ENCODE measurements around the gene STAT6.
A peak's percentile ranks its signal among the peaks of the same experiment; 100 is the strongest.
"Not testable (repeated sequence)": the region's sequence is repeated elsewhere in the genome, so short reads cannot be mapped to it uniquely, and the experiment has no call there.

The STAT6 gene

DNA sequence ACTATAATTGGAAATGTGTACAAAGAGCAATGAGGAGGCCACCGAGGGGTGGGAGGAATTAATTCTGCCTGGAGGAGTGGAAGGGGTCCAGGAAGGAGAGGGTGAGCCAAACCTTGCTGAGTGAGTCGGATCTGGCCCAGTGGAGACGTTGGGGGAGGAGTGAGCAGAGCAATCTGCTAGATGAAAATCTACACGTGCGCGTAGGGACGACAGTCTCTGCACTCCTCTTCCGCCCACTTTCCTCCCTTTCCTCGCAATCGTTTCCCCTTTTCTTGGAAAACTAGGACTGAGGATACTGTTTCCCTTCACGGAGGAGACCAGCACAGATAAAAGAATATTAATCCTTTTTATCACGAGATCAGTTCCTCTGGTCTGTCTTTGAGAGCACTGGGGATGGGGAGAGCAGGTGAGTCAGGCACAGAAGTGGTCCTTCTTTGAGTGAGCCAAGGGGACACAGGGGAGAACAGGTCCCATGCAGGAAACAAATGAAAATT, 25.1 kb downstream of the STAT6 start:
- DNase-seq = no peak

DNA sequence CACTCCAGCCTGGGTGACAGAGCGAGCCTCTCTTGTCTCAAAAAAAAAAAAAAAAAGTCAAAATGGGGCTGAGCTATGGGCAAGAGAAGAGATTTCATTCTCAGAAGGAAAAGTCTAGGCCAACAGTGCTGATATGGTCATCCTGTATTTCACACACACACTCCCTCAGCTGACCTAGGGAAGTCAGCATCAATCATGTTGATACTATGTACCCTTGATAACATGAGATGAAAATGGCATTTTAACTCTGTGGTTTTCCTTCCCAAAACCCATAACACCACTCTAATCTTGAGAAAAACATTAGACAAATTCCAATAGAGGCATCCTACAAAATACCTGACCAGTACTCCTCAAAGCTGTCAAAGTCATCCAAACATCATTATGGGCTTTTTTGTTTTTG, 30.3 kb downstream of the STAT6 start:
- no peak for DNase-seq

DNA sequence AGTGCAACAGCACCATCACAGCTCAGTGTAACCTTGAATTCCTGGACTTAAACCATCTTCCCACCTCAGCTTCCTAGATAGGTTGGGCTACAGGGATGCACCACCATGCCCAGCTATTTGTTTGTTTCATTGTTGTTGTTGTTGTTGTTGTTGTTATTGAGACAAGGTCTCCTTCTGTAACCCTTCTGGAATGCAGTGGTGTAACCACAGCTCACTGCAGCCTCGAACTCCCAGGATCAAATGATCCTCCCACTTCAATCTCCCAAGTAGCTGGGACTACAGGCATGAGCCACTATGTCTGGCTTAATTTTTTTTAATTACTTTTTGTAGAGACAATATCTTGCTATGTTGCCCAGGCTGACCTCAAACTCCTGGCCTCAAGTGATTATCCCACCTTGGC, 31.3 kb downstream of the STAT6 start:
- no peak for DNase-seq

DNA sequence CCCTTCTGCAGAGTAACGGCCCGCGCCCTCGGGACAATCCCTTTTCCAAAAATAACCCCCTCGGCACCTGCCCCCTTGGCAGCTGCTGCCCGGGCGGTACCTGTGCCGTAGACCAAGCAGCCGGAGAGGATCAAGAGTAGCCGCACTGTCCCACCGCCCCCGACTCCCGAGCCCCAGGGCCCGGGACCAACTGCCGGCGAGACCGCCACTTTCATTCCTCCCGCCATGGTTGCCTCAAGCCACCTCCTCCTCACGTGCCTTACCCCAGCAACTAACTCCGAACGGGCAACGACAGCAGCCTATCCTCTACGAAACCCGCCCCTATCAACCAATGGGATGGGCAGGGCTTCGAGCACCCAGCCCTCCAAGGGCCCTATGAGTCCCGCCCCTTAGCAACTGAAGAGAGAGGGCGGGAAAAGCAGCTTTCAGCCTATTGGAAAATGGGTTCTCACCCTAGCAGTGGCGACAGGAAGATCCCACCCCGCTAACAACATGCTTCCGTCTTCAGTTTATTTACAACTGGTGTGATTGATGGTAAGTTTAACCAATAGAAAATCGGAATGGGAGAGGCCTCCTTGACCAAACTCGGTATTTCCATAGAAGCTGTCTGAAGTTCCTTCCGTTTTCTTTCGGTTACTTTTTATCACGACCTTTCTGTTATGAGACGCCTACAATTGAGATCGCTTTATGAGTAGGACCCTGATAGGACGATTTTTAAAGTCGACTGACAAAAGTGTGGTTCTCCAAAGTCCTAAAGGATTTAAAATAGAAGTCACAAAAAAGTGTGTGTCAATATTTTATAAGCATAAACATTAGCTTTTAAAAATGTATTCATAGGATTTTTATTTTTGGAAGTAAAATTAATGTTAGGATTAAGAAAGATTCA, 32.4 kb downstream of the STAT6 start, which contains the start of gene NEMP1:
TSS of gene NEMP1 (minus strand) at position 273 of the 886 bp plus-strand sequence. CDS start at position 227, 46 bp downstream.
- peak; percentile 87 for DNase-seq

DNA sequence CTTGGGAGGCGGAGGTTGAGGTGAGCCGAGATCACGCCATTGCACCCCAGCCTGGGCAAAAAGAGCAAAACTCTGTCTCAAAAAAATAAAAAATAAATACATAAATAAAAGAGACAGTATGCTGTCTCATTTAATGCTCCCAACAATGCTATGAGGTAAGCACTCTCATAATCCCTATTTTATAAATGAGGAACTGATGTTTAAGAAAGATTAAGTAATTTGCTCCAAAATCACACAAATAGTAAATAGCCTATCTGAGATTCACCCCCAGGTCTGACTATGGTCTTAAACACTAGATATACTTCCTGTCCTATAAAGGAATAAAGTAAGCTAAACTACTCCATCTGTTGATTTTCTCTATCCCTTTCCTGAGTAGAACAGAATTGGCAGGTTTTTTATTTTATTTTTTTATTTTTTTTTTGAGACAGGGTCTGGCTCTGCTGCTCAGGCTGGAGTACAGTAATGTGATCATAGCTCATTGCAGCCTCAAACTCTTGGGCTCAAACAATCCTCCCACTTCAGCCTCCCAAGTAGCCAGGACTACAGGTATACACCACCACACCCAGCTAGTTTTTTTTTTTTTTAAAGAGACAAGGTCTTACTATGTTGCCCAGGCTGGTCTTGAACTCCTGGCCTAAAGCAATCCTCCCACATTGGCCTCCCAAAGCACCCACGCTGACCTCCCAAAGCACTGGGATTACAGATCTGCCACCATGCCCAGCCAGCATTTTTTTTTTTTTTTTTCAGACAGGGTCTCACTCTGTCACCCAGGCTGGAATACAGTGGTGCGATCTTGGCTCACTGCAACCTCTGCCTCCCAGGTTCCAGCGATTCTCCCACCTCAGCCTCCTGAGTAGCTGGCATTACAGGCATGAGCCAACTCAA, 37.4 kb downstream of the STAT6 start:
- not testable (repeated sequence) for DNase-seq

DNA sequence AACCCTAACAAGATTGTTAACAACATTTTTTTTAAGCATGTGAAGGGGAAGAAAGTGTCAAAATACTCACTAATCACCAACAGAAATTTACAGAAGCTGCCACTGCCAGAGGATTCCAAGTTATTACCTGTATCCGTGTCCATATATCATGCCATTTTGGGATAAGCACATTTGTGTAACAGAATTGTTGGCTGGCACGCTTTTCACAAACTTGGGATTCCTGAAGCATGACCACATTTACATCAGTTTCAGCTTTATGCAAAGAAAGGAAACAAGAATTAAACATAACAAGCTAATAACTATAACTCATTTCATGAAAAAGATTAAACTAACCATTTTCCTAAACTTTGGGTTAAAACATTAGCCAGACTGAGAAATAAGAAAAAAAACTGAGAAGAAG, 38.5 kb downstream of the STAT6 start:
- DNase-seq = no peak

DNA sequence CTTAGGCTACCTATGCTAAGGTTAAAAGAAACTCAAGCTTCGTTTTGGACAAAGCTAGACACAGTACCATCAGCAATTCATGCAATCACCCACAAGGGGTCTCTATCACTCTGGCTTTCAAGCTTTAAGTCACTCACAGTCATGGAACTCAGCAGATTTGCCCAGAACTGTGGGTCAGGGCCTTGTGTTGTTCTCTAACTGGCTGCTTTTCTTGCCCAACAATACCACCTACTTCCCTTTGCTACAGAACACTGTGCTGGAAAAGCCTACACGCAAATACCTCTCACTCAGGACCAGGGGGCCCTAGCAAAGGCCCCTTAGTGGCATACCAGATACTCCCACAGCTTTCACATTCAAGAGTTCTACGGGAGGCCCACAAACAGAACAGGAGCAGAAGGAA, 41.6 kb downstream of the STAT6 start:
- DNase-seq = peak; percentile 26

DNA sequence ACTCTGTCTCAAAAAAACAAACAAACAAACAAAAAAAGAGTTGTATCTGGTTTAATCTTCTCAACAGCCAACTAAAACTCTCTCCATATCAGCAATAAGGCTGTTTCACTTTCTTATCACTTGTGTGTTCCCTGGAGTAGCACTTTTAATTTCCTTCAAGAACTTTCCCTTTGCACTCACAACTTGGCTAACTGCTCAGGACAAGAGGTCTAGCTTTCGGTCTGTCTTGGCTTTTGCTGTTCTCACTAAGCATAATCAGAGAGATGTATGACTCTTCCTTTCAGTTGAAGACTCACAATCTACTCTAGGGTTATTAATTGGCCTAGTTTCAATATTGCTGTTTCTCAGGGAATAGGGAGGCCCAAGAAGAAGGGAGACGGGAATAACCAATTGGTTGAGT, 44.9 kb downstream of the STAT6 start:
- DNase-seq = no peak

DNA sequence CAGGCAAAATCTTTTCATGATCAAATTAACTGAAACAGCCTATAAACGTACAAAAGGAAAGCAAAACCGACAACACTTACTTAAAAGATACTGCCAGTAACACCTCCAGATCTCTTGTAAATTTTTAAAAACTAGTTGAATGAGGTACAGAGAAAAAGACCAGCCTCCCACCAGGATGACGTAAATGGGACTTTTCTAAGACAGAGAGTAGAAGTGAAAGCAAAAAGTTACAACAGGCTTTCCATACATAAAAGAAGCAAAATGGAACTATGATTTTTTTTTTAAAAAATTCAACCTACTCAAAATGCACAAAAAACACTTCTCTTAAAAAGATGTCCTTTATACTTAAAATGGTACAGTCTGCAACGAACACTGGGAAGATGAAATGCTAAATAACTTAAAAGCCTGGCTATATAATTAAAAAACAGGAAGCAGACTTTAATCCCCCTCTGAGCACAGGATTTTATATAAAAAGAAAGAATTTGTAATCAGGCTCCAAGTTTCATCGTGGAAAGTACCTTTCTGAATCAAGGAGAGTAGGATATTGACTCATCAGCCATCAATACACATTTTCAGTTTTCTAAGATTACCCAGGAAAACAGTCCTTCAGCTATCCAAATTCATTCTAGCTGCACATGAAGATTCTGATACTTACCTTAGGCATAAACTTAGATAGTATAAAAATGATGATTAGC, 47.0 kb downstream of the STAT6 start:
- peak; percentile 25 for DNase-seq

DNA sequence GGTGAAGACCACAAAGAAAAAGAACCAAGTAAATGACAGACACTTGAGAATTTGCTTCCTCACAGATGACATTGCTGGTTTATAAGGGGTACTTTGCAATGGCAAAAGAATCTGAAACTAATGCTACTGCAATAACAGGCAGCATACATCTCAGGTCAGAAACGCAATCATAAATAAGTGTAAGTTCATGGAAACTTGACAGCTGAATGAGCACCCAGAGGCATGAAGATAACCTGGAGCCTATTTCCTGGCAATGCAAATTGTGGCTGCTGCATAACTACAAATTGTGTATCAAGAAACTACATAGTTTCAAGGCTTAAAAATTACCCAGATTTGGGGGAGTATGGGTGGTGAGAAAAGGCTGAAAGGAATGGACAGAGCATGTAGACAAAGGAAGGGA, 52.7 kb downstream of the STAT6 start:
- no peak for DNase-seq

DNA sequence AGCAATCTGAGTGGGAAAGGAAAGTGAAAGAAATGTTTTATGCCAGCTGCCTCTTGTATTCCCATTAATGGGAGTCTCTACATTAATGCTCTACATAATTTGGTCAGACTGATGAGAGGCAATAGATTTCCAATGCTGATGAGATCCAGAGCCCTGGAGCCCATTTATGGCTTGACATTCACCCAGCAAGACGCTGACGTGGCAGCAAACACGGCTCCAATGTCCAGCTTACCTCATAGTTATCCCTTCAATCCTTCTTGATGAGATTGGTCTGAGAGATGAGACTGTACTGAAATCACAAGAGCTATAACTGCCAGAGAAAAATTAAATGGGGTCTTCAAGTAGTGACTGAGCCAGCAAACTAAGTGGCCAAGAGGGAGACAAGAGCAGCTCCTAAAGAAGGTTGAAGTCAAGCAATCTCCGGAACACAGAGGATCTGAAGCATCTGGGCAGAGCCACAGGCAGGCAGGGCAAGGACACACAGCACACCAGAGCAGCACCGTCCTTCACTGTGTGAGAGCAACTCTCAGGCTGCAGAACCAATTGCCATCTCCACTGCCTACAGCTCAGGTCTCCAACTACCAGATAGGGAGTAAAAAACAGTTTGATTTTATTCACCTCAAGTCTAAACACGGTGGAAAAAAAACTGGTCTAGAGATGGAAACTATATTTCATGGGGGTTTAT, 54.0 kb downstream of the STAT6 start:
- no peak for DNase-seq

DNA sequence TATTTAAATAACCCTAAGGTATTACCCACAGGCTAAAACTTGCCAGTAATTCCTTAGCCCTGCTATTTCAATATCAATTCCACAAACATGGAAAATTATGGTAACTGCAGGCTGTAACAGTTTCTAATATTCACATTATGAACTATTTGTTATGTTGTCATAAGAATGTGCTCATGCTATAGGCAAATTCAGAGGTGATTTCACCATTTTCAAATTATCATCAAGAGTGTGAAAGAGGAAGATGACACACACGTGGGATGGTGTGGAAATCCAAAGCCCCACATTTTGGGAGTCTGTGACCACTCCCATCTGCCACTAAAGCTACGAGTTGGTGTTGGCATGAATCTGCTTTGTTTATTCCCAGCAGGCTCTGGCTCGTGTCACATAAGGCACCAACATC, 55.3 kb downstream of the STAT6 start:
- no peak for DNase-seq

DNA sequence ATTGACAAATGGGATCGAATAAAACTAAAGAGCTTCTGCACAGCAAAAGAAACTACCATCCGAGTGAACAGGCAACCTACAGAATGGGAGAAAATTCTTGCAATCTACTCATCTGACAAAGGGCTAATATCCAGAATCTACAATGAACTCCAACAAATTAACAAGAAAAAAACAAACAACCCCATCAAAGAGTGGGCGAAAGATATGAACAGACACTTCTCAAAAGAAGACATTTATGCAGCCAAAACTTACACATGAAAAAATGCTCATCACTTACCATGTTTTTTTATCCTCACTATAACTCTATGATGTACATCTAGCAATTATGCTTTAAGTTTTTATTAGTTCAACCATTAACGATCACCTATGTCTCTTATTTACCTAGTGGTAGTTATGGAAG, 57.3 kb downstream of the STAT6 start:
- not testable (repeated sequence) for DNase-seq

DNA sequence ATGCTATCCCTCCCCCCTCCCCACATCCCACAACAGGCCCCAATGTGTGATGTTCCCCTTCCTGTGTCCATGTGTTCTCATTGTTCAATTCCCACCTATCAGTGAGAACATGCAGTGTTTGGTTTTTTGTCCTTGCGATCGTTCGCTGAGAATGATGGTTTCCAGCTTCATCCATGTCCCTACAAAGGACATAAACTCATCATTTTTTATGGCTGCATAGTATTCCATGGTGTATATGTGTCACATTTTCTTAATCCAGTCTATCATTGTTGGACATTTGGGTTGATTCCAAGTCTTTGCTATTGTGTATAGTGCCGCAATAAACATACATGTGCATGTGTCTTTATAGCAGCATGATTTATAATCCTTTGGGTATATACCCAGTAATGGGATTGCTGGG, 58.0 kb downstream of the STAT6 start:
- DNase-seq = not testable (repeated sequence)

DNA sequence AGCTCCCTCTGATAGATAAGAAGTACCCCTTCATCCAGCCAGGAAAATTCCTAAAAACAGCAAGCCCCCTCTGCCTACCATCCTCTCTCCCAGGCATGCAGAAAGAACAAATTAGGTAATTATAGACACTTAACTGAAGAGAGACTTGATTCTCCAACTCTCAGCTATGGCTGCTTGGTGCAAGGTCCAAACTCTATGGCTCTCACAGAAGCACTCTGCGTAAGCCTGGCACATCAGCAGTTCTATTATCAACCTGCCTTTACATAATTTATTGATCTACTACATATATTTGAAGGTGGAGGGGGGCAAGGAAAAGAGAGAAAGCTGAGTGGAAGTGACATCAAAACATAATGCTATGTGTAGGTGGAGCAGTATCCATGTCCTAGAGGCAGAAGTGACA, 60.2 kb downstream of the STAT6 start:
- DNase-seq = no peak

DNA sequence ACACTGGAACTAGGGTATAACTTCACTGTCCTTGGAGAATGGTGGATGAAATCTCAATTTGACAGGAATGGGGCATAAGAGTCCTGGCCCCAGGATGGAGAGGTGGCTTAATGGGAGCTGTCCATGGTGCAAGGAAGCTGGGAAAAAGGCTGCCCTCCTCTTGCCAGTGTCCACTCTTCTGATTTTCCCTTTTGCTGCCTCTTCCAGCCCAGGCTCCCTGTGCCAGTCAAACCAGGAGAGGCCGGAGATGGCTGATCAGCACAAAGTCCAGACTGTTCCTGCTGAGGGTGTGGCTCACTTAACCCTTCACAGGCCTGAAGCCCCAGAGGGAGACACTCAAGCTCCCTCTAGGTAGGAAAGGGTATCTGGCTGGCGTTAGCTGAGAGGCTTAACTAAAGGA, 61.3 kb downstream of the STAT6 start, which contains the start of gene MYO1A:
TSS of gene MYO1A (minus strand) at position 240 of the 400 bp plus-strand sequence. CDS start 1,806 bp downstream, outside the sequence.
- DNase-seq = no peak

DNA sequence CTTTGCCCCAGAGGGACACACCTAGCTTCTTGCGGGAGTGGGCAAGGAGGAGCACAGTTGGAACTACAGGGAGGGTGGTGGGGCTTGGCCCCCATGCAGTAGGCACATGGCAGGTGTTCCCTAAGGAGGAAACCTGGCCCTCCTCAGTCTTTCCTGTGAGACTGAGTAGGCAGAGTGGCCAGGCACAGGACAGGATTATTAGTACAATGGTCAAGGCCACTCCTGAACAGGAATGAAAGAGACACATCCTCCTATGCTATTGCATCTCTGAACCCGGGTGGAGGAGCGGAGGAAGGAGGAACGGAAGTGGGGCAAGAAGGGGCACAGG, 62.1 kb downstream of the STAT6 start:
- no peak for DNase-seq

DNA sequence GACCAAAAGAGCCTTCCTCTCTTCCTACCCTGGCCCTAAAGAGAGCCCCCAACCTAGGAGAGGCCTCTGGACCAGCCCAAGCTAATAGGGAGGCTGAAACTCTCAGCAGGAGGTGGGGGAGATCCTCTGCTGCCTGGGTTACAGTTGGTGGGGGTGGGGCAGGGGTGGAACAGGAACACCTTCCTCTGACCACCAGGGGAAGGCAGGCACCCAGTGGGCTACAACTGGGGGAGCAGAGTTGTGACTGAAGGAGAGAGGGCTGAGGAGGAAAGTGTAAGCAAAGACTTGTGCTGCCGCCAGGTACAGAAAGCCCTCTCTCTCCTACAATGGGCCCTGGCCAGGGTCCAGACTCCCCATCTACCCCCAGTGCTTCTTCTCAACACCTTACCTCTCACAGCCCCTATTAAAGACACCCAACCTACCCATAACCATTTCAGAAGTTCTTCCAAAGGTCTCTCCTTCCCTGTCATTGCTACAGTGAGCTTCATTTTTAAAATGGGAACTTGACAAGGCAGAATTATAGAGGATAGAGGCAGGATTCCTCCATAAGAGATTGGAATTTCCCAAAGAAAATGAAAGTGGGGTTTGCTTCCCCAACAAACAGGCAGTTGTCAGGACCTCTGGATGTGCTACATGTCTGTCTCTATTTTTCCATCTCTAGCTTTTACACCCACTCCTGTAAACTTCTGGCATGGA, 62.6 kb downstream of the STAT6 start:
- DNase-seq = no peak

DNA sequence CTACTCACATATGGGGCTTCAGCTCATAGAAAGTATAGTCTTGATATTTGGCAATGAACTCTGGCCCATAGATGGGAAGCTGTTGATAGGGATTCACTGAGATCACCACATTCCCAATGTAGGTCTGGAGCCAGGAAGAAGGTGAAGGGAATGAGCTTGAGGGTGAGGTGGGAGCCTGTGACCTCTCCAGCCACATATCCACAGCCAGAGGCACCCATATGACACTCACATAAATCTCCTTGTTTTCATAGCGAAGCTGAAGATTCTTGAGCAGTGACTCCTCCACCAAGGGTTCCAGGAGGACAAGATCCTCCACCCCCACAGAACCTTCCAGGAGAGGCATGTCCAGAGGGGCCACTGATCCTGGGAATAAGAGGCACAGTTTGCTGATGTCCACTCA, 63.2 kb downstream of the STAT6 start:
- DNase-seq = no peak

DNA sequence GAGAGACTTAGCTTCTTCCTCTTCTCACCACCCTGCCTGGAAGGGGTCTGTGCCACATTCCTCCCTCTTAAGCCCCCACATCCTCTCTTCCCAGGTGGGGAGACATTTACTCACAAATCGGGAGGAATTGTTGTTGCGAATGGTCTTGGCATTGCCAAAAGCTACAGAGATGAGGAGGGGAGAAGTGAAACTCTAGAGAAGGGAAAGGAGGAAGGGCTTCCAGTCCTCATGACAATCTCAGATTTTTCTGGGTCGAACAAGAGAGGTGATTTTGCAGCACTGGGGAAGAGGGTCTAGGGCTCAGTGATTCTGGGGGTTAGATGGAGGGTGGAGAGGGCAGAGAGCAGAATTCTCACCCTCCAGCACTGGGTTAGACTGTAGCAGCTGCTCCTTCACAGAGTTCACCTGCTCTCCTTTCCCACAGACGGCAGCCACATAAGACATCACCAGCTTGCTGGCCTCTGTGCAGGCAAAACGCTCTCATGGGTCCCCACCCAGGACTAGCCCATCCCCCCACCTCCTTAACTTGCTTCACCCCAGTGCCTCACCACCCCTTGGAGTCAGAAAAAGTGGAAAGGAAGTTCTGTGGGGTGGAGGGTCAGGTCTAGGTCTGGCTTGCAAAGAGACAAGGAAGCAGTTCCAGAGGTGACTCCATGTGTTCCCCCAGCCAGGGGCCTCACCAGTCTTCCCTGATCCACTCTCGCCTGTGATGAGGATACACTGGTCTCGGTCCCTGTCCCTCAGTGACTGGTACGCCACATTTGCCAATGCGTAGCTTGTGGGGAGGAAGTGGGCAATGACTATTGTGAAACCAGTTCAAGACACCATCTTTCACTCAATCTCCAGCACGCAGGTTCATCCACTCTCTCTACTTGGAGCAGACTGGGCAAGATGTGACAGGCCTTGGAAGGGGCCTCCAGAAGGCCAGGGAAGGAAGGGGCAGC, 63.9 kb downstream of the STAT6 start:
- DNase-seq = no peak

Measured in stimulated activated CD4-positive, alpha-beta T cell treated with anti-CD3 and anti-CD28 coated beads, Interleukin-4, amount 100 ng/mL, for 1 hour (primary cell).